ENCODE measurements around the gene MACROH2A1. TPM values are rescaled to one million over a fixed set of nuclear protein-coding genes. Genes with fewer than 3 reads are reported as not detected.

The MACROH2A1 gene
- total RNA-seq, 1 donor from 2014 or later: 165 TPM

- DNase-seq (ENCODE audit: low read depth): no peak
These were observed 78.1 kb downstream of the MACROH2A1 start for GRCh38 chr5:135320718-135321484.

GRCh38 chr5:135319928-135320606, 79.0 kb downstream of the MACROH2A1 start:
- no peak for DNase-seq (ENCODE audit: low read depth)

GRCh38 chr5:135319458-135319857, 79.6 kb downstream of the MACROH2A1 start:
- no peak for DNase-seq (ENCODE audit: low read depth)

- no peak for DNase-seq (ENCODE audit: low read depth)
These were observed 80.1 kb downstream of the MACROH2A1 start for GRCh38 chr5:135318924-135319323.

- no peak for DNase-seq (ENCODE audit: low read depth)
These were observed 81.0 kb downstream of the MACROH2A1 start for GRCh38 chr5:135318037-135318436.

- DNase-seq (ENCODE audit: low read depth): no peak
These were observed 81.7 kb downstream of the MACROH2A1 start for GRCh38 chr5:135317286-135317685.

- DNase-seq (ENCODE audit: low read depth): no peak
These were observed 83.6 kb downstream of the MACROH2A1 start for GRCh38 chr5:135315386-135315785.

- peak; percentile 36 for DNase-seq (ENCODE audit: low read depth)
These were observed 85.1 kb downstream of the MACROH2A1 start for GRCh38 chr5:135313946-135314345.

- no peak for DNase-seq (ENCODE audit: low read depth)
These were observed 85.6 kb downstream of the MACROH2A1 start for GRCh38 chr5:135313405-135313804.

- no peak for DNase-seq (ENCODE audit: low read depth)
These were observed 86.6 kb downstream of the MACROH2A1 start for GRCh38 chr5:135312255-135312935.

- no peak for DNase-seq (ENCODE audit: low read depth)
These were observed 88.6 kb downstream of the MACROH2A1 start for GRCh38 chr5:135310328-135310989.

GRCh38 chr5:135309391-135310327, 89.4 kb downstream of the MACROH2A1 start:
- no peak for DNase-seq (ENCODE audit: low read depth)

GRCh38 chr5:135308752-135309151, 90.3 kb downstream of the MACROH2A1 start:
- DNase-seq (ENCODE audit: low read depth): no peak

- DNase-seq (ENCODE audit: low read depth): peak; percentile 35
These were observed 90.8 kb downstream of the MACROH2A1 start for GRCh38 chr5:135308245-135308644.

GRCh38 chr5:135307143-135307903, 91.7 kb downstream of the MACROH2A1 start:
- DNase-seq (ENCODE audit: low read depth): no peak

GRCh38 chr5:135306557-135306956, 92.5 kb downstream of the MACROH2A1 start:
- no peak for DNase-seq (ENCODE audit: low read depth)

- DNase-seq (ENCODE audit: low read depth): no peak
These were observed 94.4 kb downstream of the MACROH2A1 start for GRCh38 chr5:135304352-135305221.

- no peak for DNase-seq (ENCODE audit: low read depth)
These were observed 95.4 kb downstream of the MACROH2A1 start for GRCh38 chr5:135303582-135304173.
